Liver (tissue), 9 donors: ENCODE measurements around the gene PSD. TPM values are rescaled to one million over a fixed set of nuclear protein-coding genes. Genes with fewer than 3 reads are reported as not detected.

Experiments used
- DNase-seq: peaks from one replicate; pipeline ENCODE4 v3.0.0-alpha.2; 2017; ENCODE audit warnings: low spot score
- H3K27ac ChIP-seq, 2 donors: one replicate each; pipeline ENCODE4 v1.7.0; 2013; ENCODE audit warnings: inconsistent platforms in 2 of 2, low read length in 2 of 2, control low read depth in 1 of 2, low read depth in 1 of 2, mild to moderate bottlenecking in 1 of 2
- H3K27me3 ChIP-seq, 4 donors: one replicate each; pipeline versions ENCODE4 v1.6.1 to v1.7.0; 2013; ENCODE audit warnings: low read length in 3 of 4, inconsistent platforms in 1 of 4, mild to moderate bottlenecking in 1 of 4, moderate library complexity in 1 of 4; ENCODE audit not compliant: control insufficient read depth in 4 of 4, insufficient read depth in 4 of 4
- H3K36me3 ChIP-seq, 4 donors: one replicate each; pipeline versions ENCODE4 v1.6.1 to v1.7.0; 2013; ENCODE audit warnings: low read length in 3 of 4, mild to moderate bottlenecking in 3 of 4, low read depth in 1 of 4, moderate library complexity in 1 of 4; ENCODE audit not compliant: control insufficient read depth in 4 of 4, insufficient read depth in 3 of 4
- H3K4me1 ChIP-seq, 4 donors: one replicate each; pipeline versions ENCODE4 v1.6.1 to v1.7.0; 2013; ENCODE audit warnings: low read length in 3 of 4, mild to moderate bottlenecking in 3 of 4, moderate library complexity in 1 of 4; ENCODE audit not compliant: control insufficient read depth in 4 of 4, insufficient read depth in 4 of 4
- H3K4me3 ChIP-seq, 3 donors: one replicate each; pipeline versions ENCODE4 v1.6.1 to v1.7.0; 2013; ENCODE audit warnings: low read length in 3 of 3, control low read depth in 1 of 3, low read depth in 1 of 3, mild to moderate bottlenecking in 1 of 3
- H3K9ac ChIP-seq, 2 donors: one replicate each; pipeline ENCODE4 v1.7.0; 2013; ENCODE audit warnings: low read length in 2 of 2, mild to moderate bottlenecking in 2 of 2, moderate library complexity in 2 of 2, control low read depth in 1 of 2, low read depth in 1 of 2
- H3K9me3 ChIP-seq, 4 donors: one replicate each; pipeline versions ENCODE4 v1.6.1 to v1.7.0; 2013; ENCODE audit warnings: low read length in 3 of 4; ENCODE audit not compliant: control insufficient read depth in 4 of 4
- FOXA1 ChIP-seq: IDR thresholded peaks from 2 replicates; pipeline ENCODE4 v1.6.1; 2016; ENCODE audit warnings: antibody characterized with exemption
- FOXA2 ChIP-seq: IDR thresholded peaks from 2 replicates; pipeline ENCODE4 v1.6.1; 2016; ENCODE audit warnings: antibody characterized with exemption
- GABPA ChIP-seq, 2 donors: IDR thresholded peaks in 1 of 2; conservative IDR thresholded peaks in 1 of 2; 2 replicates each; pipeline ENCODE4 v1.6.1; 2016; ENCODE audit warnings: antibody characterized with exemption in 2 of 2, mild to moderate bottlenecking in 1 of 2, moderate library complexity in 1 of 2
- HNF4A ChIP-seq, 2 donors: conservative IDR thresholded peaks; 2 replicates each; pipeline ENCODE4 v1.6.1; 2016; ENCODE audit warnings: antibody characterized with exemption in 2 of 2, mild to moderate bottlenecking in 2 of 2
- HNF4G ChIP-seq: IDR thresholded peaks from 2 replicates; pipeline ENCODE4 v1.6.1; 2016; ENCODE audit warnings: antibody characterized with exemption
- JUND ChIP-seq, 2 donors: IDR thresholded peaks; 2 replicates each; pipeline ENCODE4 v1.6.1; 2016; ENCODE audit warnings: antibody characterized with exemption in 2 of 2
- NR2F2 ChIP-seq: IDR thresholded peaks from 2 replicates; pipeline ENCODE4 v1.6.1; 2016; ENCODE audit warnings: antibody characterized with exemption
- RXRA ChIP-seq, 2 donors: IDR thresholded peaks; 2 replicates each; pipeline ENCODE4 v1.6.1; 2017 to 2018; ENCODE audit warnings: antibody characterized with exemption in 2 of 2, mild to moderate bottlenecking in 1 of 2
- SP1 ChIP-seq: IDR thresholded peaks from 2 replicates; pipeline ENCODE4 v1.6.1; 2018; ENCODE audit warnings: antibody characterized with exemption, mild to moderate bottlenecking
- TAF1 ChIP-seq: conservative IDR thresholded peaks from 2 replicates; pipeline ENCODE4 v1.6.1; 2016; ENCODE audit warnings: antibody characterized with exemption, mild to moderate bottlenecking
- YY1 ChIP-seq: IDR thresholded peaks from 2 replicates; pipeline ENCODE4 v1.6.1; 2016; ENCODE audit warnings: antibody characterized with exemption, mild to moderate bottlenecking
- WGBS: extraction: QIAGEN DNeasy Blood & Tissue Kit; methylation state at CpG from one replicate; pipeline ENCODE4 v1.1.7; 2013; 5-methylcytosine and 5-hydroxymethylcytosine counted together
- polyA plus RNA-seq, 2 donors: library from polyadenylated mRNA; stranded (reverse) in 1 of 2; unstranded in 1 of 2; fragments of 200-250 nt in 1 of 2; fragments of >200 nt in 1 of 2; fragmentation: Nextera tagmentation in 1 of 2; extraction: Ambion mirVana in 1 of 2; gene quantifications; one replicate each; pipeline versions ENCODE4 v1.2.1 to v1.2.3, GENCODE V29; 2013 to 2015
- total RNA-seq, 2 donors: library from RNA; depleted of rRNA; stranded (reverse); fragments of >200 nt; gene quantifications; one replicate each; pipeline ENCODE4 v1.2.3, GENCODE V29; 2014
- TF ChIP-seq, protein P1 (sequence below): IDR thresholded peaks from 2 replicates; pipeline ENCODE4 v1.6.1; 2016; ENCODE audit warnings: antibody characterized with exemption
- TF ChIP-seq, protein P2 (sequence below): fragments of 150-350 bp; IDR thresholded peaks from 2 replicates; pipeline ENCODE4 v1.5.1; 2017; ENCODE audit warnings: improper control_type of control experiment, low read depth, low read length; ENCODE audit not compliant: missing input control
- TF ChIP-seq, protein P3 (sequence below): IDR thresholded peaks from 2 replicates; pipeline ENCODE4 v1.6.1; 2016; ENCODE audit warnings: antibody characterized with exemption
- TF ChIP-seq, protein P4 (sequence below): IDR thresholded peaks from 2 replicates; pipeline ENCODE4 v1.6.1; 2016; ENCODE audit warnings: antibody characterized with exemption, mild to moderate bottlenecking
- TF ChIP-seq, protein P5 (sequence below): IDR thresholded peaks from 2 replicates; pipeline ENCODE4 v1.6.1; 2016; ENCODE audit warnings: antibody characterized with exemption
- donor health status: healthy.
- donor health status: healthy.
- donor health status: healthy.
- donor health status: healthy.
- donor health status: healthy.

The PSD gene
- total and polyA plus RNA-seq, 4 donors = 0.56 to 1.3 (median 0.71) TPM

DNA sequence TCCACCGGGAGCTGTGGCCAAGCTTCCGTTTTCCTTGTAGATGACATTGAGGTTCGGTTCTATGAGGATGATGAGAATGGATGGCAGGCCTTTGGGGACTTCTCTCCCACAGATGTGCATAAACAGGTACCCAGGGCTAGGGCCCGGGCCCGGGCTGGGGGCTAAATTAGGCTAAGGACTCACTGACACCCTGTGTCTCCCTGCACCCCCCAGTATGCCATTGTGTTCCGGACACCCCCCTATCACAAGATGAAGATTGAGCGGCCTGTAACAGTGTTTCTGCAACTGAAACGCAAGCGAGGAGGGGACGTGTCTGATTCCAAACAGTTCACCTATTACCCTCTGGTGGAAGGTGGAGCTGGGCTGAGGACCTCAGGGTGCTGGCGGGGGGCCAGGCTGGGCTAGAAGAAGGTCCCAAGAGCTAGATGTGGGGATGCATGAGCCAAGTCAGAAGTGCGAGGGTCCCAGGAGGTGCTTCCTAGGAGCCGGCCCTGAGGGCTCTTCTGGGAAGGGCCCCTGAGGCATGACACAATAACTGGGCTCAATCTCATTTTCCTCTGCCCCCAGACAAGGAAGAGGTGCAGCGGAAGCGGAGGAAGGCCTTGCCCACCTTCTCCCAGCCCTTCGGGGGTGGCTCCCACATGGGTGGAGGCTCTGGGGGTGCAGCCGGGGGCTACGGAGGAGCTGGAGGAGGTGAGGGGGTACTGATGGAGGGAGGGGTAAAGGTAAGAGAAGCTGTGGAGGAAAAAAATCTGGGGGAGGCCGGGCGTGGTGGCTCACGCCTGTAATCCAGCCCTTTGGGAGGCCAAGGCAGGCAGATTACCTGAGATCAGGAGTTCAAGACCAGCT is 20.2 kb downstream of the PSD start:
- TF ChIP-seq NR2F2 = no peak
- TF ChIP-seq, protein P1, sequence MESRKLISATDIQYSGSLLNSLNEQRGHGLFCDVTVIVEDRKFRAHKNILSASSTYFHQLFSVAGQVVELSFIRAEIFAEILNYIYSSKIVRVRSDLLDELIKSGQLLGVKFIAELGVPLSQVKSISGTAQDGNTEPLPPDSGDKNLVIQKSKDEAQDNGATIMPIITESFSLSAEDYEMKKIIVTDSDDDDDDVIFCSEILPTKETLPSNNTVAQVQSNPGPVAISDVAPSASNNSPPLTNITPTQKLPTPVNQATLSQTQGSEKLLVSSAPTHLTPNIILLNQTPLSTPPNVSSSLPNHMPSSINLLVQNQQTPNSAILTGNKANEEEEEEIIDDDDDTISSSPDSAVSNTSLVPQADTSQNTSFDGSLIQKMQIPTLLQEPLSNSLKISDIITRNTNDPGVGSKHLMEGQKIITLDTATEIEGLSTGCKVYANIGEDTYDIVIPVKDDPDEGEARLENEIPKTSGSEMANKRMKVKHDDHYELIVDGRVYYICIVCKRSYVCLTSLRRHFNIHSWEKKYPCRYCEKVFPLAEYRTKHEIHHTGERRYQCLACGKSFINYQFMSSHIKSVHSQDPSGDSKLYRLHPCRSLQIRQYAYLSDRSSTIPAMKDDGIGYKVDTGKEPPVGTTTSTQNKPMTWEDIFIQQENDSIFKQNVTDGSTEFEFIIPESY = no peak
- 91% methylated on average over 21 of the region's 21 CpGs for WGBS
- H3K9ac ChIP-seq = no peak overlapping the region
- peaks cover 11 to 37% (median 17%) of the 10 kb centered on the region in 4 donors for H3K4me1 ChIP-seq
- H3K27me3 ChIP-seq = no peaks in the 10 kb centered on the region
- no peak for DNase-seq
- no peak overlapping the region for H3K27ac ChIP-seq
- peaks cover 0 to 27% (median 3%) of the 10 kb centered on the region in 4 donors for H3K36me3 ChIP-seq
- no peak overlapping the region for H3K4me3 ChIP-seq
- no peaks in the 10 kb centered on the region for H3K9me3 ChIP-seq

DNA sequence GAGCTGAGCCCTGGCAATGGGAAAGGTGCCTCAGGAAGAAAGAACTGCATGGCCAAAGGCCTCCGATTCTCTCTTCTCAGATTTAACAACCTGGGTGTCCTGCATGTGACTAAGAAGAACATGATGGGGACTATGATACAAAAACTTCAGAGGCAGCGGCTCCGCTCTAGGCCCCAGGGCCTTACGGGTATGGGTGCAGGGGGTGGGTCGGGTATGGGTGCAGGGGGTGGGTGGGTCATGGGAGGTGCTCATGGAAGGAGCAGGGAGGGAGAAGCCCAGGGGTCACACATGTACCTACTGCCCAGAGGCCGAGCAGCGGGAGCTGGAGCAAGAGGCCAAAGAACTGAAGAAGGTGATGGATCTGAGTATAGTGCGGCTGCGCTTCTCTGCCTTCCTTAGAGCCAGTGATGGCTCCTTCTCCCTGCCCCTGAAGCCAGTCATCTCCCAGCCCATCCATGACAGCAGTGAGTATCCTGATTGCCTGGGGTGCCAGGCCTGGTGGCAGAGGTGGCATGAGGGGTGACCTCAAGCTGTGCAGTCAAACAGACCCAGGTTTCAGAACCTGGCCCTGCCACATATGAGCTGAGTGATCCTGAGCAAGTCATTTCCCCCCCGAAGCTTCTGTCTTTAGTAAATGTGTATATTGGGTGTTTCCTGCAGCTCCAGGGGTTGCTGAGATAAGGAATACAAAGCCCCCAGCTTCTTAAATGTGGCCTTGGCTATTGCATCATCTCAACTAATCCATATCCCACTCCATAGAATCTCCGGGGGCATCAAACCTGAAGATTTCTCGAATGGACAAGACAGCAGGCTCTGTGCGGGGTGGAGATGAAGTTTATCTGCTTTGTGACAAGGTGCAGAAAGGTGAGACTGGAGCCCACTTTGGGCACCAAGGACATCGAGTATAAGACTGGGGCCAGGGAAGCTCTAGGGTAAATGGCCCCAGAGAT is 21.1 kb downstream of the PSD start:
- no peak for DNase-seq
- Histone ChIP-seq H3K27ac (no peak overlapping the region), H3K4me1 (peaks cover 11 to 37% (median 17%) of the 10 kb centered on the region in 4 donors), H3K9ac (no peak overlapping the region), H3K27me3 (no peaks in the 10 kb centered on the region), H3K9me3 (no peaks in the 10 kb centered on the region), H3K4me3 (no peak overlapping the region), H3K36me3 (peaks cover 0 to 25% (median 3%) of the 10 kb centered on the region in 4 donors)
- no peak for TF ChIP-seq SP1
- TF ChIP-seq, protein P2, sequence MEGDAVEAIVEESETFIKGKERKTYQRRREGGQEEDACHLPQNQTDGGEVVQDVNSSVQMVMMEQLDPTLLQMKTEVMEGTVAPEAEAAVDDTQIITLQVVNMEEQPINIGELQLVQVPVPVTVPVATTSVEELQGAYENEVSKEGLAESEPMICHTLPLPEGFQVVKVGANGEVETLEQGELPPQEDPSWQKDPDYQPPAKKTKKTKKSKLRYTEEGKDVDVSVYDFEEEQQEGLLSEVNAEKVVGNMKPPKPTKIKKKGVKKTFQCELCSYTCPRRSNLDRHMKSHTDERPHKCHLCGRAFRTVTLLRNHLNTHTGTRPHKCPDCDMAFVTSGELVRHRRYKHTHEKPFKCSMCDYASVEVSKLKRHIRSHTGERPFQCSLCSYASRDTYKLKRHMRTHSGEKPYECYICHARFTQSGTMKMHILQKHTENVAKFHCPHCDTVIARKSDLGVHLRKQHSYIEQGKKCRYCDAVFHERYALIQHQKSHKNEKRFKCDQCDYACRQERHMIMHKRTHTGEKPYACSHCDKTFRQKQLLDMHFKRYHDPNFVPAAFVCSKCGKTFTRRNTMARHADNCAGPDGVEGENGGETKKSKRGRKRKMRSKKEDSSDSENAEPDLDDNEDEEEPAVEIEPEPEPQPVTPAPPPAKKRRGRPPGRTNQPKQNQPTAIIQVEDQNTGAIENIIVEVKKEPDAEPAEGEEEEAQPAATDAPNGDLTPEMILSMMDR = no peak
- TF ChIP-seq, protein P1 = no peak
- no peak for TF ChIP-seq RXRA (IDR thresholded peaks at IDR 0.05)
- TF ChIP-seq, protein P3, sequence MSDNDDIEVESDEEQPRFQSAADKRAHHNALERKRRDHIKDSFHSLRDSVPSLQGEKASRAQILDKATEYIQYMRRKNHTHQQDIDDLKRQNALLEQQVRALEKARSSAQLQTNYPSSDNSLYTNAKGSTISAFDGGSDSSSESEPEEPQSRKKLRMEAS = no peak
- TF ChIP-seq HNF4G = no peak
- no peak for TF ChIP-seq FOXA2
- TF ChIP-seq YY1 = no peak
- TF ChIP-seq TAF1 = no peak
- TF ChIP-seq JUND (IDR thresholded peaks at IDR 0.05) = no peak
- TF ChIP-seq NR2F2 = no peak
- TF ChIP-seq, protein P4, sequence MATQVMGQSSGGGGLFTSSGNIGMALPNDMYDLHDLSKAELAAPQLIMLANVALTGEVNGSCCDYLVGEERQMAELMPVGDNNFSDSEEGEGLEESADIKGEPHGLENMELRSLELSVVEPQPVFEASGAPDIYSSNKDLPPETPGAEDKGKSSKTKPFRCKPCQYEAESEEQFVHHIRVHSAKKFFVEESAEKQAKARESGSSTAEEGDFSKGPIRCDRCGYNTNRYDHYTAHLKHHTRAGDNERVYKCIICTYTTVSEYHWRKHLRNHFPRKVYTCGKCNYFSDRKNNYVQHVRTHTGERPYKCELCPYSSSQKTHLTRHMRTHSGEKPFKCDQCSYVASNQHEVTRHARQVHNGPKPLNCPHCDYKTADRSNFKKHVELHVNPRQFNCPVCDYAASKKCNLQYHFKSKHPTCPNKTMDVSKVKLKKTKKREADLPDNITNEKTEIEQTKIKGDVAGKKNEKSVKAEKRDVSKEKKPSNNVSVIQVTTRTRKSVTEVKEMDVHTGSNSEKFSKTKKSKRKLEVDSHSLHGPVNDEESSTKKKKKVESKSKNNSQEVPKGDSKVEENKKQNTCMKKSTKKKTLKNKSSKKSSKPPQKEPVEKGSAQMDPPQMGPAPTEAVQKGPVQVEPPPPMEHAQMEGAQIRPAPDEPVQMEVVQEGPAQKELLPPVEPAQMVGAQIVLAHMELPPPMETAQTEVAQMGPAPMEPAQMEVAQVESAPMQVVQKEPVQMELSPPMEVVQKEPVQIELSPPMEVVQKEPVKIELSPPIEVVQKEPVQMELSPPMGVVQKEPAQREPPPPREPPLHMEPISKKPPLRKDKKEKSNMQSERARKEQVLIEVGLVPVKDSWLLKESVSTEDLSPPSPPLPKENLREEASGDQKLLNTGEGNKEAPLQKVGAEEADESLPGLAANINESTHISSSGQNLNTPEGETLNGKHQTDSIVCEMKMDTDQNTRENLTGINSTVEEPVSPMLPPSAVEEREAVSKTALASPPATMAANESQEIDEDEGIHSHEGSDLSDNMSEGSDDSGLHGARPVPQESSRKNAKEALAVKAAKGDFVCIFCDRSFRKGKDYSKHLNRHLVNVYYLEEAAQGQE = no peak
- TF ChIP-seq HNF4A (conservative IDR thresholded peaks at IDR 0.05) = no peak
- TF ChIP-seq, protein P5, sequence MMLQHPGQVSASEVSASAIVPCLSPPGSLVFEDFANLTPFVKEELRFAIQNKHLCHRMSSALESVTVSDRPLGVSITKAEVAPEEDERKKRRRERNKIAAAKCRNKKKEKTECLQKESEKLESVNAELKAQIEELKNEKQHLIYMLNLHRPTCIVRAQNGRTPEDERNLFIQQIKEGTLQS = no peak
- TF ChIP-seq FOXA1 = no peak
- TF ChIP-seq GABPA (IDR thresholded peaks at IDR 0.05 in 1 of 2, conservative IDR thresholded peaks at IDR 0.05 in 1 of 2) = no peak
- 95% methylated on average over 14 of the region's 14 CpGs for WGBS
